T-helper 17 cell (primary cell): ENCODE measurements around the gene ADARB2. TPM values are rescaled to one million over a fixed set of nuclear protein-coding genes. Genes with fewer than 3 reads are reported as not detected.

Experiments
- ATAC-seq: fragments of 150-1000 bp; cut with Tn5 transposase; 2 replicates; pipeline ENCODE4 v1.10.0; 2021; ENCODE audit warnings: mild to moderate bottlenecking, moderate library complexity
- DNase-seq, 3 donors: peaks; one replicate each; pipeline versions ENCODE4 v3.0.0 to v3.0.0-alpha.2; 2020 to 2021
- H3K9me3 ChIP-seq: one replicate; pipeline ENCODE4 v1.7.0; 2013; ENCODE audit warnings: low read length, mild to moderate bottlenecking; ENCODE audit not compliant: control insufficient read depth, poor library complexity, severe bottlenecking
- H3K27ac Mint-ChIP-seq: one replicate; pipeline ENCODE4 v1.8.0; 2022; ENCODE audit warnings: mild to moderate bottlenecking, moderate library complexity, mixed read lengths
- H3K27me3 Mint-ChIP-seq: one replicate; pipeline ENCODE4 v1.8.0; 2022; ENCODE audit warnings: mixed read lengths
- H3K36me3 Mint-ChIP-seq: one replicate; pipeline ENCODE4 v1.8.0; 2022; ENCODE audit warnings: low read depth, mixed read lengths
- H3K4me1 Mint-ChIP-seq: one replicate; pipeline ENCODE4 v1.8.0; 2022; ENCODE audit warnings: mild to moderate bottlenecking, mixed read lengths
- H3K4me3 Mint-ChIP-seq: one replicate; pipeline ENCODE4 v1.8.0; 2022; ENCODE audit warnings: mild to moderate bottlenecking, moderate library complexity, mixed read lengths
- total RNA-seq, 4 donors: library from RNA in 2 of 4; stranded (reverse) in 2 of 4; gene quantifications; one replicate each; pipeline ENCODE4 v1.2.3 and lab custom pipeline; 2022 to 2026

The ADARB2 gene
- total RNA-seq, 2 donors from 2014 or later = 0.18 TPM; not detected in 1

DNA sequence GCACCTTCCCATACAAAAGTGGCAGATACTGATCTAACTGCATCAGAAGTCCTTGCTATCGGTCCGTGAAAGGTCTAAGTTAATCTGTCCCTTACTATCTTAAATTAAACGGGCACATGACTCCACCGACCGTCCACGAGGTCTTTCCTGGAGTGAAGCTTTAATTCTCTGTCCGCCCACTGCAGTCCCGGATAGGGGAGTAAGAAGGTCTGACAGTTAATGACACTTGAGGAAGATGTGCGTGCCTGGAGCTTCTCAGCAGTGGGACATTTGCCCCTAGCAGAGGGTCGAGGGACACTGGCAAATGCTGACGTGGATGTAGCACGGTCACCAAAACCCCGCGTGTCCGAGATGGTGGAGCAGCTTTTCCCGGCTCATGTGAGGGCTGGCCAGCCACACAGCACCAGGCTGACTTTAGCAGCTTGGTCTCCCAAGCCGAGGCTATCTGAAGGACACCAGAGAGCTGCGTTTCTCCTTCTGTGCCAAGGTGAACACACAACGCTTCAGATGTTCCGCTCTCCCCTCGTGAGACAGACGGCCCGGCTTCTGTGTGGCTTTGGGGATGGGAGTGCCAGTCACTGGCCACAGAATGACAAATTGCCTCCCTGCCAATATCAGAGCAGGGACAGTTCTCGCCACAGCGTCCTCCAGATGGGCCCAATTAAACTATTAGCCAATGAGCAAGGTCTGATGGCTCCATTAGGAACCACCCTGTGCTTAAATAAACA lies 86.6 kb downstream of the ADARB2 start:
- no peaks in the 10 kb centered on the region for H3K4me1 Mint-ChIP-seq
- H3K27me3 Mint-ChIP-seq = peaks cover 23% of the 10 kb centered on the region

GRCh38 chr10:1648648-1649047 lies 88.7 kb downstream of the ADARB2 start:
- ATAC-seq = no peak
- Mint-ChIP-seq H3K27me3 (peaks cover 31% of the 10 kb centered on the region), H3K27ac (no peak overlapping the region), H3K4me3 (no peak overlapping the region), H3K36me3 (no peaks in the 10 kb centered on the region), H3K4me1 (no peaks in the 10 kb centered on the region)
- no peaks in the 10 kb centered on the region for H3K9me3 ChIP-seq
- DNase-seq = no peak

More for the DNA sequence above, 86.6 kb downstream of the ADARB2 start:
- Mint-ChIP-seq H3K27ac (no peak overlapping the region), H3K36me3 (no peaks in the 10 kb centered on the region), H3K4me3 (no peak overlapping the region)
- H3K9me3 ChIP-seq = no peaks in the 10 kb centered on the region
- ATAC-seq = no peak
- no peak for DNase-seq

DNA sequence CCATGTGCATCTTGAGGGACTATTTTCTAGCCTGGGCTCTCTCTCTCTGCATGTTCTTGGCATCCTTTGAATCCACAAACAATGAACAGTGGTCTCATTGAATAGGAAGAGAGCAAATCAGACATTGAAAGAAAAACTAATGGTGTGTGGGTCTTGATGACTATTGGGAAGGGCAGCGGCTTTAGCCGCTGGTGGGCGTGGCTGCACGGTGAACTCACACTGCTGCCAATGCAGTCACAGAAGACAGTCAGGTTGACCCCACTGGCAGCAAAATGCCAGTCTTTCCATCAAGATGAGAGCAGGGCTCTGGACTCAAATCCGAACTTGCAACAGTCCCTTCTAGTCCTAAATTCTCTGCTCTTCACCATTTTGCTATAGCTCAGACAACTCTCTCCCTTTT lies 91.0 kb downstream of the ADARB2 start:
- no peak overlapping the region for H3K4me3 Mint-ChIP-seq
- H3K4me1 Mint-ChIP-seq = no peaks in the 10 kb centered on the region
- no peak for DNase-seq
- no peak for ATAC-seq
- H3K9me3 ChIP-seq = no peaks in the 10 kb centered on the region
- H3K36me3 Mint-ChIP-seq = no peaks in the 10 kb centered on the region
- peaks cover 19% of the 10 kb centered on the region for H3K27me3 Mint-ChIP-seq
- no peak overlapping the region for H3K27ac Mint-ChIP-seq

GRCh38 chr10:1645896-1646295 lies 91.4 kb downstream of the ADARB2 start:
- Mint-ChIP-seq H3K4me3 (no peak overlapping the region), H3K4me1 (no peaks in the 10 kb centered on the region), H3K27ac (no peak overlapping the region), H3K27me3 (peaks cover 19% of the 10 kb centered on the region), H3K36me3 (no peaks in the 10 kb centered on the region)
- ATAC-seq (no peak), DNase-seq (no peak)
- H3K9me3 ChIP-seq = no peaks in the 10 kb centered on the region

GRCh38 chr10:1644191-1644711 lies 93.1 kb downstream of the ADARB2 start:
- Mint-ChIP-seq H3K36me3 (no peaks in the 10 kb centered on the region), H3K4me1 (no peaks in the 10 kb centered on the region), H3K4me3 (no peak overlapping the region), H3K27me3 (peaks cover 8% of the 10 kb centered on the region), H3K27ac (no peak overlapping the region)
- no peaks in the 10 kb centered on the region for H3K9me3 ChIP-seq
- no peak for DNase-seq
- ATAC-seq = no peak

GRCh38 chr10:1643908-1644179 lies 93.5 kb downstream of the ADARB2 start:
- no peaks in the 10 kb centered on the region for H3K9me3 ChIP-seq
- H3K4me3 Mint-ChIP-seq = no peak overlapping the region
- ATAC-seq = no peak
- peaks cover 8% of the 10 kb centered on the region for H3K27me3 Mint-ChIP-seq
- DNase-seq = no peak
- no peak overlapping the region for H3K27ac Mint-ChIP-seq
- H3K4me1 Mint-ChIP-seq = no peaks in the 10 kb centered on the region
- H3K36me3 Mint-ChIP-seq = no peaks in the 10 kb centered on the region

GRCh38 chr10:1643161-1643907 lies 94.0 kb downstream of the ADARB2 start:
- no peak overlapping the region for H3K27ac Mint-ChIP-seq
- no peaks in the 10 kb centered on the region for H3K36me3 Mint-ChIP-seq
- no peak for ATAC-seq

GRCh38 chr10:1642600-1643160 lies 94.6 kb downstream of the ADARB2 start:
- H3K36me3 Mint-ChIP-seq = no peaks in the 10 kb centered on the region
- no peaks in the 10 kb centered on the region for H3K4me1 Mint-ChIP-seq
- no peak overlapping the region for H3K4me3 Mint-ChIP-seq
- no peaks in the 10 kb centered on the region for H3K9me3 ChIP-seq
- no peak for DNase-seq
- no peak for ATAC-seq
- H3K27ac Mint-ChIP-seq = no peak overlapping the region
- H3K27me3 Mint-ChIP-seq = peaks cover 10% of the 10 kb centered on the region

More at GRCh38 chr10:1643161-1643907, 94.0 kb downstream of the ADARB2 start:
- no peaks in the 10 kb centered on the region for H3K4me1 Mint-ChIP-seq
- peaks cover 8% of the 10 kb centered on the region for H3K27me3 Mint-ChIP-seq
- H3K9me3 ChIP-seq = no peaks in the 10 kb centered on the region
- no peak for DNase-seq
- H3K4me3 Mint-ChIP-seq = no peak overlapping the region

- no peaks in the 10 kb centered on the region for H3K4me1 Mint-ChIP-seq
- no peaks in the 10 kb centered on the region for H3K9me3 ChIP-seq
- ATAC-seq (no peak), DNase-seq (no peak)
- no peaks in the 10 kb centered on the region for H3K36me3 Mint-ChIP-seq
- H3K4me3 Mint-ChIP-seq = no peak overlapping the region
- peaks cover 12% of the 10 kb centered on the region for H3K27me3 Mint-ChIP-seq
- H3K27ac Mint-ChIP-seq = no peak overlapping the region
Measured at GRCh38 chr10:1641402-1641801, 95.9 kb downstream of the ADARB2 start.

DNA sequence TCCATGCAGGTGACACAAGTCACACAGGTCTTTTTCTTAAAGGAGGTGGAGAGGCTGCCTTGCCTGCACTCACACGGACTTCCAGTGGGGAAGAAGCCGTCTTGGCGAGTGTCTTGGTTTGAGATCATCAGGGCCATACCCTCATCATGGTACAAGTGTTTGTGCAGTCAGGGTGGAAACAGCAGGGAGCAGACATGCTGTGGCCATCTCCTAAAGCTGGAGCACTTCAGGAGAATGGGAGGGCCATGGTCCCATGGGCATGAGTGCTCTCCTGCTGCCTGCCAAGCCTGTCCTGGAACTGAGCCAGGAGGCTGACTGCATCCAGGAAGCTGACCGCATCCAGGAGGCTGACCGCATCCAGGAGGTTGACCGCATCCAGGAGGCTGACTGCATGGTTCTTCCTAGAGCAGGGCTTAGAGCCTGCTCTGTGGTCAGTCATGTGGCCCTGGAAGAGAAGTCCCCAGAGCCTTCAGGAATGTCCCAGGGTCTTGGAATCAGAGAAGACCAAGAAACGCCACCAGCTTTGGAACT lies 98.4 kb downstream of the ADARB2 start:
- no peak for ATAC-seq
- Mint-ChIP-seq H3K27ac (no peak overlapping the region), H3K36me3 (no peaks in the 10 kb centered on the region), H3K27me3 (peaks cover 16% of the 10 kb centered on the region), H3K4me1 (no peaks in the 10 kb centered on the region), H3K4me3 (no peak overlapping the region)
- DNase-seq = no peak
- H3K9me3 ChIP-seq = no peaks in the 10 kb centered on the region

- no peak for ATAC-seq
- no peaks in the 10 kb centered on the region for H3K4me1 Mint-ChIP-seq
- no peak for DNase-seq
- H3K27ac Mint-ChIP-seq = no peak overlapping the region
- no peaks in the 10 kb centered on the region for H3K36me3 Mint-ChIP-seq
- no peaks in the 10 kb centered on the region for H3K9me3 ChIP-seq
- no peak overlapping the region for H3K4me3 Mint-ChIP-seq
- H3K27me3 Mint-ChIP-seq = peaks cover 24% of the 10 kb centered on the region
Measured at GRCh38 chr10:1635340-1635739, 102.0 kb downstream of the ADARB2 start.

- no peaks in the 10 kb centered on the region for H3K9me3 ChIP-seq
- H3K4me3 Mint-ChIP-seq = no peak overlapping the region
- H3K4me1 Mint-ChIP-seq = no peaks in the 10 kb centered on the region
- ATAC-seq (no peak), DNase-seq (no peak)
- H3K36me3 Mint-ChIP-seq = no peaks in the 10 kb centered on the region
- peaks cover 24% of the 10 kb centered on the region for H3K27me3 Mint-ChIP-seq
- H3K27ac Mint-ChIP-seq = no peak overlapping the region
Measured at GRCh38 chr10:1634239-1634638, 103.1 kb downstream of the ADARB2 start.

DNA sequence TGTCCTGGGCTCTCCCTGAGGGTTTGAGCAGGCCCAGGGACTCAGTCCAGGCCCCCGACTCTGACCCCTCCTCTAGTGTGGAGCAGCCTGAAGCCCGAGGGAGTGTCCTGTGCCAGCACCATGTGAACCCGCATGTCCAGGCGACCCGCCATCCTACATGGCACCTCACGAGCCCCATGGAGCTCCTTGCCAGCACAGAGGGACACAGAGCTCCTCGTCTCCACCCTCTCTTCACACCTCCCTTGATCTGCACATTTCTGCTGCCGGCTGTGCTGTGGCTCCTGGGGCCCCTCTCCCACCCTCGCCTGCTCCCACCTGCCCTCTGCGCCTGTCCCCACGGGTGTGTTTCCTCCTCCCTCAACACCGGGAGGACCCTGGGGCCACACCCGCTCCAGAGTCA lies 103.5 kb downstream of the ADARB2 start:
- ATAC-seq (no peak), DNase-seq (no peak)
- peaks cover 24% of the 10 kb centered on the region for H3K27me3 Mint-ChIP-seq
- no peaks in the 10 kb centered on the region for H3K36me3 Mint-ChIP-seq
- no peak overlapping the region for H3K27ac Mint-ChIP-seq
- no peak overlapping the region for H3K4me3 Mint-ChIP-seq
- no peaks in the 10 kb centered on the region for H3K9me3 ChIP-seq
- no peaks in the 10 kb centered on the region for H3K4me1 Mint-ChIP-seq
